LNCaP clone FGC (cell line): ENCODE data around the gene MRPS35.

Experiments used
- DNase-seq: peaks from one replicate; pipeline ENCODE4 v3.0.0-alpha.2; 2011; ENCODE audit warnings: low read depth
- H3K4me3 ChIP-seq: 2 replicates; pipeline ENCODE4 v1.5.1; 2011; ENCODE audit warnings: mild to moderate bottlenecking, low read depth, low read length, control low read depth
- TF ChIP-seq, protein P1 (sequence below): IDR thresholded peaks from 2 replicates; pipeline ENCODE4 v1.5.1; 2012; ENCODE audit warnings: mild to moderate bottlenecking; ENCODE audit not compliant: control insufficient read depth, insufficient read depth; ENCODE audit errors: extremely low read depth

The MRPS35 gene

DNA sequence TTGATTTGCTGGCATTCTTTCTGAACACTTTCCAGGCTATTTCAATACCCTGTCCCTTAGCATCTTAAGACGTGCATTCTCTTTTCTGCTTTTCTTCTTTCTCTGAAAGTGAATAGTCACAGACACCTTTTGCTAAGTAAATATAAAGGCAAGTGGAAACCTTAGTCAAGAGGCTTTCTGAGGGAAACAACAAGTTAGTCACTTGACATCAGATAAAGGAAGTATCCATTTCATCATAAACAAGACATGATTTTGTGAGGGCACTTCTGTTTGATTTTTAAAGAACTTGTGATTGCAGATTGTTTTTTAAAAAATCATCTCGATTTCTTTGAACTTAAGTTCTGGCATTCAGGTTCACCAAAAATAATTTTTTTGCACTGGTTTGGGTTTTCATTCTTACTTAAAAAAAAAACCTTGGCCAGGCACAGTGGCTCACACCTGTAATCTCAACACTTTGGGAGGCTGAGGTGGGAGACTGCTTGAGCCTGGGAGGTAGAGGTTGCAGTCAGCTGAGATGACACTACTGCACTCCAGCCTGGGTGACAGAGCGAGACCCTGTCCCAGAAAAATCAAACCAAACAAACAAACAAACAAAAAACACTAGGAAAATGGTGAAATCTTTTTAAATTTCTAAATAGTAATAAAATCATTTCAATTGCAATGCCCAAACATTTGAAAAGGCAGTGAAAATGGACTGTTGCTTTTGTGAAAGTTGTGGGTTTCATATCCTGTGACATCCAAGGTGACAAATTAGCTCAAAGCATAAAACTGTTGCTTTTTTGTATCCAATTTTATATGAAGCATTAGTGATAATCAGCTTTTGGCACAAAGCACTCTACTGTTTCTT, 61.1 kb downstream of the MRPS35 start:
- no peak for DNase-seq
- no peak overlapping the region for H3K4me3 ChIP-seq
- TF ChIP-seq, protein P1, sequence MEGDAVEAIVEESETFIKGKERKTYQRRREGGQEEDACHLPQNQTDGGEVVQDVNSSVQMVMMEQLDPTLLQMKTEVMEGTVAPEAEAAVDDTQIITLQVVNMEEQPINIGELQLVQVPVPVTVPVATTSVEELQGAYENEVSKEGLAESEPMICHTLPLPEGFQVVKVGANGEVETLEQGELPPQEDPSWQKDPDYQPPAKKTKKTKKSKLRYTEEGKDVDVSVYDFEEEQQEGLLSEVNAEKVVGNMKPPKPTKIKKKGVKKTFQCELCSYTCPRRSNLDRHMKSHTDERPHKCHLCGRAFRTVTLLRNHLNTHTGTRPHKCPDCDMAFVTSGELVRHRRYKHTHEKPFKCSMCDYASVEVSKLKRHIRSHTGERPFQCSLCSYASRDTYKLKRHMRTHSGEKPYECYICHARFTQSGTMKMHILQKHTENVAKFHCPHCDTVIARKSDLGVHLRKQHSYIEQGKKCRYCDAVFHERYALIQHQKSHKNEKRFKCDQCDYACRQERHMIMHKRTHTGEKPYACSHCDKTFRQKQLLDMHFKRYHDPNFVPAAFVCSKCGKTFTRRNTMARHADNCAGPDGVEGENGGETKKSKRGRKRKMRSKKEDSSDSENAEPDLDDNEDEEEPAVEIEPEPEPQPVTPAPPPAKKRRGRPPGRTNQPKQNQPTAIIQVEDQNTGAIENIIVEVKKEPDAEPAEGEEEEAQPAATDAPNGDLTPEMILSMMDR: no peak

DNA sequence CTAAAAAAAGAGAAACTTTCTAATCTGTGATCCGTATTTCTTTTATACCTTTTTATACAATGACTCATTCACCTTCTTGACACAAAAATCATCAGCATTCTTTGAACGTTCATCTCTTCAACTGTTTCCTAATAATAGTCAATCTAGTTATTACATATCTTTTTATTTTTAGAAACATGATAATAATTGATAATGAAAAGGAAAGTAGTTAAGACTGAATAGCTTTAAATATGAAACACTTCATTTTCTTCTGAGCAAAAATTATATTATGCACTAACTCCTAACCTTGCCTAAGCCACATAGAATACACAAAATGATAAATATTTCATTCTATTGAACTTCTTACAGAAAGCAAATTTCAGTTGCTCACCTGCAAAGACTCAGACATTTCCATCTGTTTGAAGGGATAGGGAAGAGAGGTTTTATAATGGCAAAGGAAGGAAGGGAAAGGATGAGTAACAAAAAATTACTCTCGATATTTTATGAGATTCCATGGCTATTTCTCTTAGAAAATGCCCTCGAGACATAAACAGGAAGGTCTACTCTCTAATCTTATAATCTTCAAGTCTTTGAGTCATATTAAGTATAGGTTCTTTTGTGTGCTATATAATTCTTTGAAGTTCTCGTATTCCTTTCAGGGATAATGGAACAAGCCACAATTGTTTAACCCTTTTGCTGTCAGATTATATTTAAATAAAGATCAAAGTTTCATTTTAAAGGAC, 61.9 kb downstream of the MRPS35 start:
- no peak for DNase-seq
- TF ChIP-seq, protein P1: no peak
- H3K4me3 ChIP-seq: no peak overlapping the region

DNA sequence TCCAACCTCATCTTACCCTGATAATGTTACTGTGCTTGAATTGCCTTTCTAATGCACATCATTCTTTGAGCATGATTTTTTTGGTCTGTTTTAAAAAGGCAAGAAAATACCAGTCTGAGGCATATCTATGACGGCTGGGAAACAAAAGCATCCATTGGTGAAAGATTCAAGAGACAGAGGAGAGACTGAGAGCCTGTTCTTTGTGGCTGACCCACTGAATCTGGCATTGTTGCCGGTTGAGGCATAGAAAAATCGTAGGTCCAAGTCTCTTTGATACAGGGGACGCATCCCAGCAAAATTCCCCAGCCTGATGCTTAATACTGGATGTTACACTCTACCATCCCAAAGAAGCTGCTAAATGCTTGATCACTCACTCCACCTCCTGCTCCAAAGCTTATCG, 66.5 kb downstream of the MRPS35 start:
- no peak overlapping the region for H3K4me3 ChIP-seq
- TF ChIP-seq, protein P1: no peak
- DNase-seq: no peak

DNA sequence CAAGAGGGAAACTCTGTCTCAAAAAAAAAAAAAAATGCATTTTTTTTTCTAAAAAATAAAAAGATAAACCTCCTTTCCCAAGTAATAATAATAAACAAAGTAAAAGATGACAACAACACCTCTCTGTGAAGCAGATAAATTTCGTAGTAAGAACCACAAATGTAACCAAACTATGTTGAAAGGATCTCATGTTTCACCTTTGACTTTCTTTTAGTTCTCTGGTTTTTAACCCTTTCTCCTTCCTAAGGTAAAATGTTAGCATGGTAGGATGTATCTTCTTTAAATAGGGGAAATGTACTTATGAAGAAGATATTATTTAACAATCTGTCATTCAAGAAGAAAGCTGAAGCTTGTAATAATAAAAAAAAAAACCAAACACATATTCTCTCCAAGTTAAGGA, 67.6 kb downstream of the MRPS35 start:
- TF ChIP-seq, protein P1: no peak
- H3K4me3 ChIP-seq: no peak overlapping the region
- no peak for DNase-seq

DNA sequence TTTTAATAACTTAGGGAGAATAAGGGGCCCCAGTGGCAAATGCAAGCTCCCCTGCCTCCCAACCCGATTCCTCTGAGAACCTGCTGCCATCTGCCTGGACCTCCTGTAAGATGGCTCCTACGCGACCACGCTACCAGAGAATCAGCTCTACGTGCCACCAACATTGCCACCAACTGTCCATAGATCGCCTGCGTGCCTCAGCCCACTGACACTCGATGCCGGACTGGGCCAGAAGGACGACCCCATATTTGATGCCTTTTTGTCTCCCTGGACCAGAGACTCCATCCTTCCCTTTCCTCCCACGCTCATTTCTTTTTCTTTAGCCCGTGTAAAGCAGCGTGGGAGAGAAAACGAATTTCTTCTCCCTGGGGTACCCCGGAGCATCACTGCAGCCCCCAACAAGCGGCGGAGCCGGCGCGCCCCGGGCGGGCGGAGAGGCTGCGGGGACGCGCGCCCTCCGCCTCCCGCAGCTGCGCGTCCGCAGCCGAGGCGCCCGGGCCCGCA, 68.8 kb downstream of the MRPS35 start:
- no peak for DNase-seq
- H3K4me3 ChIP-seq: peak overlapping the region; percentile 70
- TF ChIP-seq, protein P1: no peak

DNA sequence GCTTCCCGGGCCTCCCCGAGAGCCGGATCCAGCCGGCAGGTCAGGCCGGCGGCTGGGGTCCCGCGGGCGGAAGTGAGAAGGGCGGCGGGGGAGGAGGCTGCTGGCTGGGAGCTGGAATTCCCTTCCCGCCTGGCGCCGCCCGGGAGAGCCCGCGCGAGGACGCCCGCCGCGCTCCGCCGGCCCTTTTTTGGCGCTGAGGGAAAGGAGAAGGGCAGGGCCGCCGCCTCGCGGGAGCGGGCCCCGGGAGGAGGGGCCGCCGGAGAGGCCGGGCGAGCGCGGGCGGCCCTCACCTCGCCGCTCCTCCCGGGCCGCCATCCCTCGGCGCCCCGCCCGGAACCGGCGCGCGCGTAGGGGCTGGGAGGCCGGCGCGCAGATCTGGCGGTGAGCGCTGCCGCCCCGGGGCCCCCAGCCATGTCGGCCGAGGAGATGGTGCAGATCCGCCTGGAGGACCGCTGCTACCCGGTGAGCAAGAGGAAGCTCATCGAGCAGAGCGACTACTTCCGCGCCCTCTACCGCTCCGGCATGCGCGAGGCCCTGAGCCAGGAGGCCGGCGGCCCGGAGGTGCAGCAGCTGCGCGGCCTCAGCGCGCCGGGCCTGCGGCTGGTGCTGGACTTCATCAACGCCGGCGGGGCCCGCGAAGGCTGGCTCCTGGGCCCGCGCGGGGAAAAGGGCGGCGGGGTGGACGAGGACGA, 69.4 kb downstream of the MRPS35 start, which contains the start of the genes KLHL42 and MANSC4:
KLHL42 (plus strand) TSS at position 314 of the 692 bp plus-strand sequence; CDS start at position 412, 98 bp downstream.
MANSC4 (minus strand) TSS at position 317 of the 692 bp plus-strand sequence. CDS start 8,960 bp downstream, outside the sequence.
- peak; percentile 35 for DNase-seq
- TF ChIP-seq, protein P1: no peak

More for the DNA sequence above, 69.4 kb downstream of the MRPS35 start, which contains the start of the genes KLHL42 and MANSC4:
- H3K4me3 ChIP-seq: peak within 1 kb of the TSS; percentile 70
